ENCODE measurements around the gene CRABP2.

DNA sequence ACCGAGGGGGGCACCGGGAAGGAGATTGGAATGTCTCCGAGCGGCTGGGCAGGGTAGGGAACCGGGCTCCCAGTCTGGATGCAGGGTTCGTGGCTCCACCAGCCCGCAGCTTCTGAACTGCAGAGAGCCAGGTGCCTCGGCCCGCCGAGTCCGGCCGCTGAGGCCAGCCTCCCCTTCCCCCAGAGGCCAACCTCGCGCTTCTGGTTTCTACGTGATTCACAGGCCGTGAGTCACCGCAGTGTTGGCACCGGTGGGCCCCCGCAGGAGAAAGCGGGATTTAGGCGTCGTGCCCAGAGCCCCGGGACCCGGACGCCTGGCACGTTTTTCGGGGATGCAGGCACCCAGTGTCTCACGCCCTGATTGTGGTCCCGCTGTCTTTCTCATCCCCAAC lies 458 bp downstream of the CRABP2 start:
- TF ChIP-seq, protein P1, sequence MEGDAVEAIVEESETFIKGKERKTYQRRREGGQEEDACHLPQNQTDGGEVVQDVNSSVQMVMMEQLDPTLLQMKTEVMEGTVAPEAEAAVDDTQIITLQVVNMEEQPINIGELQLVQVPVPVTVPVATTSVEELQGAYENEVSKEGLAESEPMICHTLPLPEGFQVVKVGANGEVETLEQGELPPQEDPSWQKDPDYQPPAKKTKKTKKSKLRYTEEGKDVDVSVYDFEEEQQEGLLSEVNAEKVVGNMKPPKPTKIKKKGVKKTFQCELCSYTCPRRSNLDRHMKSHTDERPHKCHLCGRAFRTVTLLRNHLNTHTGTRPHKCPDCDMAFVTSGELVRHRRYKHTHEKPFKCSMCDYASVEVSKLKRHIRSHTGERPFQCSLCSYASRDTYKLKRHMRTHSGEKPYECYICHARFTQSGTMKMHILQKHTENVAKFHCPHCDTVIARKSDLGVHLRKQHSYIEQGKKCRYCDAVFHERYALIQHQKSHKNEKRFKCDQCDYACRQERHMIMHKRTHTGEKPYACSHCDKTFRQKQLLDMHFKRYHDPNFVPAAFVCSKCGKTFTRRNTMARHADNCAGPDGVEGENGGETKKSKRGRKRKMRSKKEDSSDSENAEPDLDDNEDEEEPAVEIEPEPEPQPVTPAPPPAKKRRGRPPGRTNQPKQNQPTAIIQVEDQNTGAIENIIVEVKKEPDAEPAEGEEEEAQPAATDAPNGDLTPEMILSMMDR (IDR thresholded peaks at IDR 0.05), result no peak
- TF ChIP-seq POLR2AphosphoS5 (IDR thresholded peaks at IDR 0.05; ENCODE audit: low read depth, low read length), result no peak

Data from Panc1 (cell line).